Stimulated activated CD4-positive, alpha-beta T cell treated with anti-CD3 and anti-CD28 coated beads, Interleukin-4, amount 100 ng/mL, for 24 hours (primary cell): Measurements from ENCODE around the gene PACSIN3.
"Not testable (repeated sequence)": the region's sequence is repeated elsewhere in the genome, so short reads cannot be mapped to it uniquely, and the experiment has no call there.

ENCODE experiments used
- DNase-seq: peaks from one replicate; pipeline ENCODE4 v3.0.0-alpha.2; 2020

The PACSIN3 gene

GRCh38 chr11:47191137-47191536, 4.9 kb upstream of the PACSIN3 start:
- not testable (repeated sequence) for DNase-seq

GRCh38 chr11:47189100-47189834, 3.0 kb upstream of the PACSIN3 start:
- no peak for DNase-seq

- no peak for DNase-seq
These were observed 2.0 kb upstream of the PACSIN3 start for GRCh38 chr11:47188259-47188658.

- DNase-seq, result no peak
These were observed 1.5 kb upstream of the PACSIN3 start for GRCh38 chr11:47187723-47188122.

GRCh38 chr11:47186700-47187695, 764 bp upstream of the PACSIN3 start:
- peak; percentile 61 for DNase-seq

- no peak for DNase-seq
These were observed 744 bp downstream of the PACSIN3 start for GRCh38 chr11:47185305-47186075.

DNA sequence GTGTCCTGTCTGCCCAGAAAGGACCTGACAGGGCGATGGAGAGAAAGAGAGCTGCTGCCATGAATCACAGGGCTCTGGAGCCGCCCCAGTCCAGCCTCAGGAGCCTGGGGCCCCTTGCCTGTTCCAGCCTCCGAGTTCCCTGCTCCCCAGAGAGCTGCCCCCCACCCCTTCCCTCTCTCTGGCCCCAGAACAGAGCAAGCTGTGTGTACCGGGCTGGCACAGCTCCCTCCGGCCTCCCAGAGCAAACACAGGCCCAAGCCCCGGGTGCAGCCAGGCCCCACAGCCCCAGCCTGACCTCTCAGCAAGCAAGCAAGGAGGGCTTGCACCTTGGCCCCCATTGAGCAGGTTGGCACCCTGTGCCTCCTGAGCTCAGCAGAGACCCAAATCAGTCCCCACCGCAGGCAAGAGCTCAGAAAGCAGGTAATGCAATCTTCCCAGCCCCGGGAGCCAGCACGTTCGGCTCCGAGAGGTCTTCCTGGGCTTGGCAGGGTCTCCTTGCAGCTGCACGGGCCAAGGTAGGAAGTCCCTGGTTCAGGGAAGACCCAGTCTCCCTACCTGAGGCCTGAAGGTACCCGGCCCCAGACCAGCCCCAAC, 1.4 kb downstream of the PACSIN3 start:
- no peak for DNase-seq

GRCh38 chr11:47183969-47184368, 2.3 kb downstream of the PACSIN3 start:
- no peak for DNase-seq

DNA sequence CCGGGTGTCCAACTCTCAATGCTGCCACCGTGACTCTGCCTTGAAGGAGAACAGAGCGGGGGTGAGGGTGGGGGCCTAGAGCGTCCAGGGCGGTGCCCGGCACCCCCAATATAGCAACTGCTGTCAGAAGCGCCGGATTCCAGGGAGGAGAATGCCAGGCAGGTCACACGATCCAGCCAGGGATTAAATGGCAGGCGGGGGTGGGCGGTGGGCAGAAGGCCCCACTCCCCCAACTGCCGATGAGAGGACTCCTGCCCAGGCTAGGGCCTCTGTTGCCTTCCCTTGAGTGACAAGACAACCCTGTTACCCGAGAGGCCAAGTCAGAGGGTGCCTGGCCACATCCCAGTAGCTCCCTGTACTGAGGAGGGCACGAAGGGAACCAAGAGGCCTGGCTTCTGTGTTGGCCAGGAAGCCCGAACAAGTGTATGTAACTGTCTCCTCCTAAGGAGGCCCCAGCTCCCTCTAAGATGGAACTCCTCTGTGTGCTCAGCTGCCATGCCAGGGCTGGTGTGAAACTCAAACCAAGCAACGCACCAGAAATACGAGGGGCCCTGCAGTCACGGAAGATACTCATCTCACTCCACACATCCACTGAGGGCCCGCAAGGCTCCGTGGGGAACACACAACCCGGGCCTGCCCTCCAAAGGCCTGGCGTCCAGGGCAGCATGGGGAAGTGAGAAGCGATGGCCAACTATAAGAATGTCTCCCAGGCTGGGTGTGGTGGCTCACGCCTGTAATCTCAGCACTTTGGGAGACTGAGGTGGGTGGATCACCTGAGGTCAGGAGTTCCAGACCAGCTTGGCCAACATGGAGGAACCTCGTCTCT, 3.0 kb downstream of the PACSIN3 start:
- DNase-seq, result no peak

- DNase-seq, result no peak
These were observed 3.9 kb downstream of the PACSIN3 start for GRCh38 chr11:47182380-47182779.

GRCh38 chr11:47181271-47181670, 5.0 kb downstream of the PACSIN3 start:
- DNase-seq, result no peak

DNA sequence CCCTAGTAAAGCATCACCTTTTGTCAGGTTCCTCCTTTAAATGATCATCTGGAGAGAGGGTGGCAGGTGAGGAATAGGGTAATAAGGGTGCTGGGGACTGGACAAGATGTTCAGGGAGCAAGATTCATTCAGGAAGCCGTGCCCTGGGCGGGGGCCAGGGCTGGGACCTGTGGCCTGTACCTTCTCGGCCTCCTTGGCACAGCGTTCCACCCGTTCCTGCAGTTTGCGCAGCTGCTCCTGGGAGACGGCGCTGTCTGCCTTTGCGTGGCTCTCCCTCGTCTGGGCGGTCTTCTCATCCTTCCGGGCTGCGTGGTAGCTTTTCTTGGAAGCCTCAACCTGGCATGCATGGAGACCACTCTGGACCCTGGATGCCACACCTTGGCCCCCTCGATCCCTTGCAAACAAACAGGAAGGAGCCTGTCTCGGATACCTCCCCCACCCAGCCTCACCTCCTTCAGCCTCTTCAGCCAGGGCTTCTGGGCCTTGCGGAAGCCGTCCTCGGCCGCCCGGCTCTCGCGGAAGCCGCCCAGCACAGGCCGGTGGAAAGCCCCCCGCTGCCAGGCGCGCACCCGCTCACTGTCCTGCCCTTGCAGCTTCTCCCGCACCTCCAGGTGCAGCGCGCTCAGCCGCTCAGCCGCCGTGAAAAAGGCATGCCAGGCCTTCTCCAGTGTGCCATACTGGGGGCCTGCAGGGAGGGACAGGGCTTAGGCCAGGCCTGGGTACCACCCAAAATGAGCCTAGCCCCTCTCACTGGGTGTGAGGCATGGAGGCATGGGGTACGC, 6.0 kb downstream of the PACSIN3 start:
- DNase-seq, result no peak

- peak; percentile 48 for DNase-seq
These were observed 6.6 kb downstream of the PACSIN3 start for GRCh38 chr11:47179655-47179991.

DNA sequence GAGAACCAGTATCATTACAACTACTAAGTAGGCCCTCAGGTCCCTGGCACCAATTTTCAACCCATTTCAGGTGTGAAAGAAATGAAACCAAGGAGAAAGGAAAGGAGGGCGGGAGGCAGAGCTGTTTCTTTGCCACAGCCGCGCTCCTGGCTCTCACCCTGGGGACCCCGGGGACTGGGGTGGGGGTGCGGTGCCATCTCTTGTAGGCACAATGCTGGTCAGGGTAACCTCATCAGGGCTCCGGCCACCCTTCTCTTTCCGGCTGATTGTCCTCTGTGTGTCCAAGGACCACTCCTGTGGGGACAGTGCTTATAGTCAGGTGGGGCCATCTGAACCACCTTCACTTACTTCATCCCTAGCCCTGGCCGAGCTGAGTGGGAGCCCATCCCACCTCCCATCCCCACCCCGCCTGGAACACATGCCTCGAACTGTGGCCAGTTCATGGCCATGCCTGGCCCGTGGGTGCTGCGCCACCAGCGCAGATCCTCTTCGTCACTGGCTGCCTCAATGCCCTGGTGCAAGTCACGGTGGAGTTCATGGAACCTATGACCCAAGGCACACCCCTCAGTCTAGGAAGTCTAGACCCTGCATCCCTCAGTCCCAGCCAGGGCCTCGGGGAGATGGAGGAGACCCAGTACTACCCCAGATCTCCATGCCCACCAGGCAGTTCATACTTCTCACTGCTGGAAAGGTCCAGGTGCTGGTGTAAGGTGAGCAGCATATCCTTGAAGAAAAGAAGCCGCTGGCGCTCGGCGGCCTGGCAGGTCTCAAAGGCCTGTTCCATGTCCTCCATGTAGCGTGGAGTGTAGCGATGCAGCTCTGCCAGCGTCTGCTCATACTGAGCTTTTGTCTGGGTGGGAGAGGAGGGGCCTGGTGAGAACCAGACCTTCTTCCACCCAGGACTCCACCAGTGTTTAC, 7.2 kb downstream of the PACSIN3 start:
- DNase-seq, result no peak

- DNase-seq, result no peak
These were observed 7.9 kb downstream of the PACSIN3 start for GRCh38 chr11:47178316-47178715.

DNA sequence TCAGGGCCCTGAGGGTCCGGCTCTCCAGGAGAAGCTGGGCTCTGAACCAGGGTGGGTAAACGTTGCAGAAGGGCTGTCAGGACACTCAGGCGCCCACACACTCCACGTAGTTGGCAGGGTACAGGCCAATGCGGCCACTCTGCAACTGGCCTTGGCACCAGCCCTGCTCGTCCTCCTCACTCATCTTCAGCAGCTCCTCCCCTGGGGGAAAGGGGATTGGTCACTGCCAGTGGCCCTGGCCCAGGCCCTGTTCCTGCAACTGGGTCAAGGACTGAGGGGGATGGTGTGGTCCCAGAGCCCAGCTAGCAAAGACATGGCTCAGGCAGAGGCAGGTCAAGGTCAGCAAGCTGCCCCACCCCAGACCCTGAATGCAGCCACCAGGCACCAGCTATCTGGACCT, 8.4 kb downstream of the PACSIN3 start:
- DNase-seq, result no peak

- peak; percentile 81 for DNase-seq
These were observed 8.9 kb downstream of the PACSIN3 start for GRCh38 chr11:47177229-47177845.

DNA sequence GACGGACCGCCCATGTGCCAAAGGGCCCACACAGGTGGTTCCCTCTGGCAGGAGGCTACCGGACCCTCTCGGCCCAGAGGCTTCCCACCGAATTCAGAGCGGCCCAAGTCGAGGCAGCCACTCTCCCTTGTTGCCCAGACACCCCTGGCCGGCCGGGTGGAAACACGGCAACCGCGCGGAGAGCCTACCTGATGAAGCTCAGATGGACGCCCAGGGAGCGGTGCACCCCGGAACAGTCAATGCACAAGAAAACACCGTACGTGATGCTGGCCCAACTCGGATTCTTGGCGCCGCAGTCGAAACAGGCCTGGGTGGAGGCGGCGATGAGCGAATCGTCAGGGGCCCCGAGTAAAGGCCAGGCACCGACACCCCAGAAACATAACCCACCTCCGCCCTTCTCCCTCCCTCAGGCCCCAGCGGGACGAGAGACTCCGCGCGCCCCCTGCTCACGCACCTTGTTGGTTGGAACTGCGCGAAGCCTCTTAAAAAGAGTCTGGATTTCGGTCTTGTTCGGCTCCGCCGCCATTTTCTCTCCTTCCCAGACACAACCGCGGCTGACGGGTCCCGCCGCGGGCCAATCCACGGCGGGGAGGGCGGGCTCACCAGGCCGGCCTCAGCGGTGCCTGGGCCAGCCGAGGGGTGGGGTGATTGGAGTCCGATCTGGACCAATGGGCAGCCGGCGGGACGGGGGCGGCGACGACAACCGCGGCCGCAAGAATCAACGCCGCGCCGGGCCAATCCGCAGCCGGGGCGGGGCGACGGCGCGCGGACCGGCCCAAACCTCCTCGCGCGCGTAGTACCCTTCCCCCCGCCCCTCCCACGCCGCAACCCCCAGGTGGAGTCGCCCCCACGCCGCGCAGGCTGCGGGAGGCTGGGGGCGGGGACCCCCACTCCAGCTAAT, 9.7 kb downstream of the PACSIN3 start, which contains the start of gene ARFGAP2:
Gene ARFGAP2 (minus strand): TSS at position 552 of the 901 bp plus-strand sequence. CDS start 26 bp downstream, at position 526.
- peak; percentile 96 for DNase-seq
